Parathyroid adenoma (tissue), 2 donors: Measurements from ENCODE around the gene FLOT1.

Experiments
- H2AFZ ChIP-seq: fragments of 300-600 bp; sonication (generic); one replicate; pipeline ENCODE4 v1.7.0; 2017; ENCODE audit warnings: antibody characterized with exemption, mild to moderate bottlenecking
- H3K27ac ChIP-seq: fragments of 300-600 bp; sonication (generic); one replicate; pipeline ENCODE4 v1.7.0; 2017
- H3K27me3 ChIP-seq: fragments of 300-600 bp; sonication (generic); one replicate; pipeline ENCODE4 v1.7.0; 2017; ENCODE audit warnings: low read length; ENCODE audit not compliant: control insufficient read depth, insufficient read depth
- H3K36me3 ChIP-seq: fragments of 300-600 bp; sonication (generic); one replicate; pipeline ENCODE4 v1.7.0; 2017; ENCODE audit warnings: low read length; ENCODE audit not compliant: control insufficient read depth, insufficient read depth
- H3K4me1 ChIP-seq: fragments of 300-600 bp; sonication (generic); one replicate; pipeline ENCODE4 v1.7.0; 2017; ENCODE audit warnings: control low read depth
- H3K4me2 ChIP-seq: fragments of 300-600 bp; sonication (generic); one replicate; pipeline ENCODE4 v1.7.0; 2017; ENCODE audit warnings: low read length
- H3K4me3 ChIP-seq: fragments of 300-600 bp; sonication (generic); one replicate; pipeline ENCODE4 v1.7.0; 2017; ENCODE audit warnings: low read depth, low read length
- H3K79me2 ChIP-seq: fragments of 300-600 bp; sonication (generic); one replicate; pipeline ENCODE4 v1.7.0; 2017; ENCODE audit warnings: control low read depth
- H3K9ac ChIP-seq: fragments of 300-600 bp; sonication (generic); one replicate; pipeline ENCODE4 v1.7.0; 2017; ENCODE audit warnings: mild to moderate bottlenecking
- H3K9me3 ChIP-seq: fragments of 300-600 bp; sonication (generic); one replicate; pipeline ENCODE4 v1.7.0; 2017; ENCODE audit warnings: low read length; ENCODE audit not compliant: control insufficient read depth
- CTCF ChIP-seq: fragments of 300-600 bp; sonication (generic); IDR thresholded peaks from one replicate; pipeline ENCODE4 v1.7.0; 2017; ENCODE audit warnings: antibody characterized with exemption, mild to moderate bottlenecking
- donor health status: primary hyperparathyroidism.

The FLOT1 gene

GRCh38 chr6:30689985-30690384, 52.5 kb downstream of the FLOT1 start:
- H3K4me3 ChIP-seq = no peak overlapping the region
- no peaks in the 10 kb centered on the region for H3K36me3 ChIP-seq
- no peak overlapping the region for H3K27ac ChIP-seq
- H3K27me3 ChIP-seq = no peaks in the 10 kb centered on the region
- H3K4me2 ChIP-seq = peak overlapping the region; percentile 94
- H3K9me3 ChIP-seq = no peaks in the 10 kb centered on the region
- no peak overlapping the region for H3K9ac ChIP-seq
- no peaks in the 10 kb centered on the region for H3K79me2 ChIP-seq
- H2AFZ ChIP-seq = no peak overlapping the region
- H3K4me1 ChIP-seq = peaks cover 8% of the 10 kb centered on the region
- no peak for TF ChIP-seq CTCF

- no peak overlapping the region for H2AFZ ChIP-seq
- peaks cover 6% of the 10 kb centered on the region for H3K4me1 ChIP-seq
- no peaks in the 10 kb centered on the region for H3K9me3 ChIP-seq
- no peak for TF ChIP-seq CTCF
- no peaks in the 10 kb centered on the region for H3K27me3 ChIP-seq
- no peak overlapping the region for H3K27ac ChIP-seq
- no peak overlapping the region for H3K4me3 ChIP-seq
- no peak overlapping the region for H3K9ac ChIP-seq
- H3K79me2 ChIP-seq = no peaks in the 10 kb centered on the region
- H3K36me3 ChIP-seq = no peaks in the 10 kb centered on the region
- H3K4me2 ChIP-seq = no peak overlapping the region
Observed at GRCh38 chr6:30689022-30689865, 53.2 kb downstream of the FLOT1 start.

- no peaks in the 10 kb centered on the region for H3K36me3 ChIP-seq
- no peak overlapping the region for H3K4me3 ChIP-seq
- no peak overlapping the region for H3K9ac ChIP-seq
- no peaks in the 10 kb centered on the region for H3K79me2 ChIP-seq
- no peak overlapping the region for H2AFZ ChIP-seq
- H3K4me1 ChIP-seq = peaks cover 6% of the 10 kb centered on the region
- TF ChIP-seq CTCF = no peak
- no peaks in the 10 kb centered on the region for H3K27me3 ChIP-seq
- no peaks in the 10 kb centered on the region for H3K9me3 ChIP-seq
- H3K27ac ChIP-seq = peak overlapping the region; percentile 93
- no peak overlapping the region for H3K4me2 ChIP-seq
Observed at GRCh38 chr6:30688569-30688968, 53.9 kb downstream of the FLOT1 start.

GRCh38 chr6:30687659-30688431, 54.6 kb downstream of the FLOT1 start:
- H3K9me3 ChIP-seq = no peaks in the 10 kb centered on the region
- peak overlapping the region; percentile 94 for H3K4me2 ChIP-seq
- H3K4me3 ChIP-seq = peak overlapping the region; percentile 84
- peak overlapping the region; percentile 98 for H2AFZ ChIP-seq
- H3K79me2 ChIP-seq = no peaks in the 10 kb centered on the region
- peak; percentile 14 for TF ChIP-seq CTCF
- H3K9ac ChIP-seq = no peak overlapping the region
- H3K36me3 ChIP-seq = no peaks in the 10 kb centered on the region
- peak overlapping the region; percentile 93 for H3K27ac ChIP-seq
- H3K4me1 ChIP-seq = peaks cover 6% of the 10 kb centered on the region
- no peaks in the 10 kb centered on the region for H3K27me3 ChIP-seq
